ENCODE data around the gene PARD3B. TPM values are rescaled to one million over a fixed set of nuclear protein-coding genes. Genes with fewer than 3 reads are reported as not detected.

Gene PARD3B
- total RNA-seq, 1 experiment from 2014 or later: 2.0 TPM

GRCh38 chr2:205424326-205424725, 879.1 kb downstream of the PARD3B start:
- TF ChIP-seq, protein P1, sequence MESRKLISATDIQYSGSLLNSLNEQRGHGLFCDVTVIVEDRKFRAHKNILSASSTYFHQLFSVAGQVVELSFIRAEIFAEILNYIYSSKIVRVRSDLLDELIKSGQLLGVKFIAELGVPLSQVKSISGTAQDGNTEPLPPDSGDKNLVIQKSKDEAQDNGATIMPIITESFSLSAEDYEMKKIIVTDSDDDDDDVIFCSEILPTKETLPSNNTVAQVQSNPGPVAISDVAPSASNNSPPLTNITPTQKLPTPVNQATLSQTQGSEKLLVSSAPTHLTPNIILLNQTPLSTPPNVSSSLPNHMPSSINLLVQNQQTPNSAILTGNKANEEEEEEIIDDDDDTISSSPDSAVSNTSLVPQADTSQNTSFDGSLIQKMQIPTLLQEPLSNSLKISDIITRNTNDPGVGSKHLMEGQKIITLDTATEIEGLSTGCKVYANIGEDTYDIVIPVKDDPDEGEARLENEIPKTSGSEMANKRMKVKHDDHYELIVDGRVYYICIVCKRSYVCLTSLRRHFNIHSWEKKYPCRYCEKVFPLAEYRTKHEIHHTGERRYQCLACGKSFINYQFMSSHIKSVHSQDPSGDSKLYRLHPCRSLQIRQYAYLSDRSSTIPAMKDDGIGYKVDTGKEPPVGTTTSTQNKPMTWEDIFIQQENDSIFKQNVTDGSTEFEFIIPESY (IDR thresholded peaks at IDR 0.05; ENCODE audit: extremely low read depth, insufficient replicate concordance, low read length): no peak
- no peak for TF ChIP-seq FOSL1 (IDR thresholded peaks at IDR 0.05; ENCODE audit: low read depth)
- TF ChIP-seq ZFX (IDR thresholded peaks at IDR 0.05): no peak
- no peak for TF ChIP-seq CEBPB (IDR thresholded peaks at IDR 0.05; ENCODE audit: low read depth)
- TF ChIP-seq TCF7L2 (IDR thresholded peaks at IDR 0.05; ENCODE audit: borderline replicate concordance, extremely low read depth, insufficient read depth, insufficient read length): no peak
- no peak for TF ChIP-seq EZH2 (IDR thresholded peaks at IDR 0.05)
- TF ChIP-seq RAD21 (IDR thresholded peaks at IDR 0.05; ENCODE audit: low read depth): no peak
- TF ChIP-seq ZNF274 (IDR thresholded peaks at IDR 0.05; ENCODE audit: low read depth, low read length): no peak
- TF ChIP-seq REST (IDR thresholded peaks at IDR 0.05; ENCODE audit: low read depth): no peak
- TF ChIP-seq POLR2AphosphoS5 (IDR thresholded peaks at IDR 0.05; ENCODE audit: low read depth, low read length): no peak
- TF ChIP-seq SP1 (IDR thresholded peaks at IDR 0.05; ENCODE audit: low read depth): no peak
- TF ChIP-seq CTCF (IDR thresholded peaks at IDR 0.05 in 2 of 3, conservative IDR thresholded peaks at IDR 0.05 in 1 of 3; ENCODE audit: borderline replicate concordance in 1 of 3, insufficient read depth in 1 of 3, low read depth in 2 of 3, low read length in 2 of 3): no peak
- TF ChIP-seq EZH2phosphoT487 (IDR thresholded peaks at IDR 0.05; ENCODE audit: borderline replicate concordance): no peak
- no peak for TF ChIP-seq SIN3A (IDR thresholded peaks at IDR 0.05; ENCODE audit: low read depth)
- no peak for TF ChIP-seq YY1 (IDR thresholded peaks at IDR 0.05; ENCODE audit: extremely low read depth, insufficient replicate concordance, low read depth, low read length)
- no peak for TF ChIP-seq EGR1 (IDR thresholded peaks at IDR 0.05; ENCODE audit: low read depth)
- no peak for TF ChIP-seq ATF3 (IDR thresholded peaks at IDR 0.05)
- DNase-seq (ENCODE audit: low read depth, low spot score) (no peak), ATAC-seq (no peak)
- H3K4me3 ChIP-seq (replicated peaks in 1 of 2; ENCODE audit: low read depth in 1 of 2, low read length in 2 of 2): no peak overlapping the region
- H2AFZ ChIP-seq (ENCODE audit: low read depth, low read length, poor library complexity, severe bottlenecking): no peak overlapping the region
- no peaks in the 10 kb centered on the region for H3K9me3 ChIP-seq (ENCODE audit: control insufficient read depth in 1 of 2, insufficient read depth in 1 of 2, low read depth in 1 of 2, low read length in 2 of 2)
- ChIA-PET RAD21 (ENCODE audit: low non-redundant PET in 1 of 2, low total read pairs in 2 of 2, uncharacterized antibody in 2 of 2, unreplicated experiment in 2 of 2) (no interaction called here), POLR2A (no interaction called here), CTCF (no interaction called here)
- no TSS peak for BruUV-seq (replicated peaks)
- H4K20me1 ChIP-seq (ENCODE audit: insufficient read depth): no peaks in the 10 kb centered on the region
- intact Hi-C loops (cut with micrococcal nuclease): no loop called here
- no peaks in the 10 kb centered on the region for H3K27me3 ChIP-seq (ENCODE audit: insufficient read depth, low read length)
- no peak overlapping the region for H3K4me2 ChIP-seq (ENCODE audit: low read length)
- no peak overlapping the region for H3K27ac ChIP-seq (ENCODE audit: low read depth, low read length)
- no peaks in the 10 kb centered on the region for H3K9me2 ChIP-seq (ENCODE audit: insufficient read depth)
- H3K4me1 ChIP-seq (ENCODE audit: control insufficient read depth in 1 of 2, insufficient read depth in 2 of 2, low read length in 2 of 2): no peaks in the 10 kb centered on the region
- no peak overlapping the region for H3K9ac ChIP-seq (ENCODE audit: low read length)
- H3K36me3 ChIP-seq (ENCODE audit: control insufficient read depth in 1 of 2, insufficient read depth in 2 of 2, low read length in 2 of 2): no peaks in the 10 kb centered on the region
- H3K79me2 ChIP-seq (ENCODE audit: insufficient read depth, low read length): no peaks in the 10 kb centered on the region
